Esophagus squamous epithelium (tissue), 5 donors: ENCODE measurements around the gene CMYA5. TPM values are rescaled to one million over a fixed set of nuclear protein-coding genes. Genes with fewer than 3 reads are reported as not detected.

Experiments
- DNase-seq: peaks from one replicate; lab custom pipeline; 2025; lab: John Stamatoyannopoulos, UW
- H3K27ac ChIP-seq, 4 donors: fragments of 200-600 bp; sonication (generic); one replicate each; pipeline ENCODE4 v1.5.1; 2016 to 2019; ENCODE audit warnings: mild to moderate bottlenecking in 1 of 4
- H3K27me3 ChIP-seq, 4 donors: fragments of 200-600 bp; sonication (generic); 1 replicate in 3 of 4; 2 replicates in 1 of 4; pipeline versions ENCODE4 v1.5.1 to v1.6.0; 2017 to 2021; ENCODE audit warnings: antibody characterized with exemption in 1 of 4
- H3K36me3 ChIP-seq, 3 donors: fragments of 200-600 bp; sonication (generic); one replicate each; pipeline ENCODE4 v1.5.1; 2016 to 2019
- H3K4me1 ChIP-seq, 3 donors: fragments of 200-600 bp; sonication (generic); one replicate each; pipeline ENCODE4 v1.5.1; 2017 to 2019
- H3K4me3 ChIP-seq, 4 donors: fragments of 200-600 bp; sonication (generic); 1 replicate in 3 of 4; 2 replicates in 1 of 4; pipeline ENCODE4 v1.5.1; 2016 to 2019; ENCODE audit warnings: mild to moderate bottlenecking in 2 of 4, moderate library complexity in 1 of 4
- H3K9me3 ChIP-seq, 3 donors: fragments of 200-600 bp; sonication (generic); one replicate each; pipeline ENCODE4 v1.5.1; 2016 to 2019
- CTCF ChIP-seq, 6 experiments: fragments of 450-650 bp in 4 of 6; fragments of 200-600 bp in 2 of 6; sonication (generic) in 2 of 6; IDR thresholded peaks; one replicate each; pipeline ENCODE4 v1.5.1; 2016 to 2019; ENCODE audit warnings: antibody characterized with exemption in 6 of 6, mild to moderate bottlenecking in 4 of 6, moderate library complexity in 4 of 6
- POLR2A ChIP-seq, 4 donors: fragments of 450-650 bp; IDR thresholded peaks; one replicate each; pipeline ENCODE4 v1.6.1; 2017; ENCODE audit warnings: antibody characterized with exemption in 4 of 4, mild to moderate bottlenecking in 4 of 4, moderate library complexity in 3 of 4
- WGBS, 2 donors: methylation state at CpG; one replicate each; pipeline ENCODE4 v1.1.5; 2018; 5-methylcytosine and 5-hydroxymethylcytosine counted together
- intact Hi-C: fragments of 100-400 bp; cut with DNase I; formaldehyde crosslinking; loops from one replicate; pipeline ENCODE4 v1.15.0; 2022
- total RNA-seq, 4 donors: library from RNA; depleted of rRNA; stranded (reverse); fragments of >200 nt; gene quantifications; one replicate each; pipeline ENCODE4 v1.1.0, GENCODE V29; 2016
- donor health status: DM: yes; HTN: yes; CAD: no.

CMYA5 gene
- total RNA-seq, 4 donors from 2014 or later: 0.11 to 3.6 (median 0.81) TPM

- intact Hi-C loops: no loop called here
- Histone ChIP-seq H3K27ac (no peak overlapping the region), H3K4me1 (no peaks in the 10 kb centered on the region), H3K36me3 (no peaks in the 10 kb centered on the region), H3K9me3 (no peaks in the 10 kb centered on the region), H3K27me3 (no peaks in the 10 kb centered on the region), H3K4me3 (no peak overlapping the region)
- DNase-seq: no peak
- TF ChIP-seq POLR2A (IDR thresholded peaks at IDR 0.05) (no peak), CTCF (IDR thresholded peaks at IDR 0.05) (no peak)
- 66 to 75% methylated on average over 3 of the region's 3 CpGs for WGBS, 2 donors
Observed at GRCh38 chr5:79834098-79834753, 144.6 kb downstream of the CMYA5 start.

GRCh38 chr5:79834754-79835714, 145.4 kb downstream of the CMYA5 start:
- WGBS, 2 donors: 66 to 67% methylated on average over 5 to 6 of the region's 12 CpGs
- H3K27ac ChIP-seq: no peak overlapping the region

GRCh38 chr5:79837761-79838551, 148.3 kb downstream of the CMYA5 start:
- H3K36me3 ChIP-seq: no peaks in the 10 kb centered on the region
- no peaks in the 10 kb centered on the region for H3K4me1 ChIP-seq
- H3K27me3 ChIP-seq: peaks cover 0 to 15% (median 0%) of the 10 kb centered on the region in 4 donors
- DNase-seq: no peak
- intact Hi-C loops: no loop called here
- 74 to 75% methylated on average over 5 to 6 of the region's 6 CpGs for WGBS, 2 donors
- no peaks in the 10 kb centered on the region for H3K9me3 ChIP-seq
- no peak for TF ChIP-seq CTCF (IDR thresholded peaks at IDR 0.05)
- no peak overlapping the region for H3K27ac ChIP-seq
- H3K4me3 ChIP-seq: no peak overlapping the region

More at GRCh38 chr5:79834754-79835714, 145.4 kb downstream of the CMYA5 start:
- Histone ChIP-seq H3K4me1 (no peaks in the 10 kb centered on the region), H3K36me3 (no peaks in the 10 kb centered on the region), H3K9me3 (no peaks in the 10 kb centered on the region), H3K4me3 (no peak overlapping the region), H3K27me3 (peaks cover 0 to 1% (median 0%) of the 10 kb centered on the region in 4 donors)
- intact Hi-C loops: no loop called here
- TF ChIP-seq CTCF (IDR thresholded peaks at IDR 0.05) (no peak), POLR2A (IDR thresholded peaks at IDR 0.05) (no peak)
- no peak for DNase-seq

- H3K4me3 ChIP-seq: no peak overlapping the region
- H3K27me3 ChIP-seq: peaks cover 0 to 15% (median 0%) of the 10 kb centered on the region in 4 donors
- H3K4me1 ChIP-seq: no peaks in the 10 kb centered on the region
- no peaks in the 10 kb centered on the region for H3K9me3 ChIP-seq
- TF ChIP-seq POLR2A (IDR thresholded peaks at IDR 0.05) (no peak), CTCF (IDR thresholded peaks at IDR 0.05) (no peak)
- no peak for DNase-seq
- 54 to 57% methylated on average over 5 to 7 of the region's 7 CpGs for WGBS, 2 donors
- H3K36me3 ChIP-seq: no peaks in the 10 kb centered on the region
- no peak overlapping the region for H3K27ac ChIP-seq
- intact Hi-C loops: no loop called here
Observed at GRCh38 chr5:79840084-79840990, 150.7 kb downstream of the CMYA5 start.
